DOHH2 (cell line): ENCODE data around the gene PTGDR2.

Experiments
- H3F3A ChIP-seq: fragments of 200-600 bp; sonication (generic), shearing (Covaris generic); 2 replicates; pipeline ENCODE4 v1.6.0; 2016; ENCODE audit warnings: antibody characterized with exemption, mild to moderate bottlenecking; ENCODE audit not compliant: control insufficient read depth, insufficient read depth
- H3K27ac ChIP-seq: fragments of 200-600 bp; sonication (generic); 2 replicates; pipeline ENCODE4 v1.5.1; 2014; ENCODE audit warnings: low read depth, mild to moderate bottlenecking, low read length, moderate library complexity
- H3K27me3 ChIP-seq: fragments of 200-600 bp; sonication (generic); 2 replicates; pipeline ENCODE4 v1.6.1; 2014; ENCODE audit warnings: mild to moderate bottlenecking, low read length, mixed read lengths; ENCODE audit not compliant: control insufficient read depth
- H3K36me3 ChIP-seq: fragments of 200-600 bp; sonication (generic); 2 replicates; pipeline ENCODE4 v1.6.1; 2014; ENCODE audit warnings: mild to moderate bottlenecking, low read length, moderate library complexity, mixed read lengths; ENCODE audit not compliant: control insufficient read depth
- H3K4me1 ChIP-seq: fragments of 200-600 bp; sonication (generic); 2 replicates; pipeline ENCODE4 v1.6.1; 2014; ENCODE audit warnings: mild to moderate bottlenecking, low read length, mixed read lengths; ENCODE audit not compliant: control insufficient read depth
- H3K4me2 ChIP-seq: fragments of 200-600 bp; sonication (generic); 2 replicates; pipeline ENCODE4 v1.6.0; 2014; ENCODE audit warnings: mild to moderate bottlenecking, low read length, moderate library complexity
- H3K4me3 ChIP-seq: fragments of 200-600 bp; sonication (generic); 2 replicates; pipeline ENCODE4 v1.5.1; 2014; ENCODE audit warnings: mild to moderate bottlenecking, low read length, mixed read lengths
- H3K79me2 ChIP-seq: fragments of 200-600 bp; sonication (generic); 2 replicates; pipeline ENCODE4 v1.6.1; 2014; ENCODE audit warnings: mild to moderate bottlenecking, low read length, mixed read lengths; ENCODE audit not compliant: control insufficient read depth
- H3K9me2 ChIP-seq: fragments of 200-600 bp; sonication (generic); replicated peaks from 2 replicates; pipeline ENCODE4 v1.6.1; 2014; ENCODE audit warnings: mild to moderate bottlenecking, low read length, mixed read lengths; ENCODE audit not compliant: control insufficient read depth
- H3K9me3 ChIP-seq: fragments of 200-600 bp; sonication (generic); 2 replicates; pipeline ENCODE4 v1.6.1; 2014; ENCODE audit warnings: antibody characterized with exemption, low read length, mixed read lengths; ENCODE audit not compliant: control insufficient read depth, insufficient read depth
- H4K20me1 ChIP-seq: fragments of 200-600 bp; sonication (generic); 2 replicates; pipeline ENCODE4 v1.6.0; 2014; ENCODE audit warnings: low read depth, mild to moderate bottlenecking, antibody characterized with exemption, low read length, moderate library complexity; ENCODE audit not compliant: control insufficient read depth, insufficient read depth
- CTCF ChIP-seq: fragments of 200-600 bp; sonication (generic); IDR thresholded peaks from one replicate; pipeline ENCODE4 v1.5.1; 2014; ENCODE audit warnings: antibody characterized with exemption, mild to moderate bottlenecking, low read depth, low read length; ENCODE audit not compliant: poor library complexity, severe bottlenecking
- EZH2phosphoT487 ChIP-seq: fragments of 200-600 bp; sonication (generic); IDR thresholded peaks from 2 replicates; pipeline ENCODE4 v1.6.1; 2017; ENCODE audit warnings: borderline replicate concordance, mild to moderate bottlenecking, antibody characterized with exemption, low read length, moderate library complexity, mixed read lengths

PTGDR2 gene

GRCh38 chr11:60900673-60901404 lies 45.1 kb upstream of the PTGDR2 start:
- Histone ChIP-seq H3K27me3 (no peaks in the 10 kb centered on the region), H3K4me1 (peaks cover 17% of the 10 kb centered on the region), H3K9me2 (no peaks in the 10 kb centered on the region), H3K4me3 (no peak overlapping the region), H3K4me2 (no peak overlapping the region), H3F3A (peaks cover 18% of the 10 kb centered on the region), H3K27ac (no peak overlapping the region), H3K36me3 (peaks cover 100% of the 10 kb centered on the region), H4K20me1 (peaks cover 11% of the 10 kb centered on the region), H3K79me2 (peaks cover 46% of the 10 kb centered on the region), H3K9me3 (no peaks in the 10 kb centered on the region)
- TF ChIP-seq EZH2phosphoT487 = no peak
- TF ChIP-seq CTCF = no peak

- Histone ChIP-seq H3K4me3 (no peak overlapping the region), H3K4me1 (peaks cover 13% of the 10 kb centered on the region), H3K9me3 (no peaks in the 10 kb centered on the region), H3K9me2 (no peaks in the 10 kb centered on the region), H3K27ac (no peak overlapping the region), H3F3A (peaks cover 18% of the 10 kb centered on the region), H3K79me2 (peaks cover 41% of the 10 kb centered on the region), H4K20me1 (peaks cover 7% of the 10 kb centered on the region), H3K4me2 (no peak overlapping the region), H3K27me3 (no peaks in the 10 kb centered on the region), H3K36me3 (peaks cover 100% of the 10 kb centered on the region)
- no peak for TF ChIP-seq CTCF
- no peak for TF ChIP-seq EZH2phosphoT487
Observed at GRCh38 chr11:60899977-60900376, 44.2 kb upstream of the PTGDR2 start.

GRCh38 chr11:60899046-60899936 lies 43.5 kb upstream of the PTGDR2 start:
- peaks cover 18% of the 10 kb centered on the region for H3F3A ChIP-seq
- no peak overlapping the region for H3K27ac ChIP-seq
- peaks cover 100% of the 10 kb centered on the region for H3K36me3 ChIP-seq
- H3K9me3 ChIP-seq = no peaks in the 10 kb centered on the region
- no peaks in the 10 kb centered on the region for H3K9me2 ChIP-seq
- H3K4me3 ChIP-seq = no peak overlapping the region
- no peak for TF ChIP-seq EZH2phosphoT487
- TF ChIP-seq CTCF = peak; percentile 98
- H3K4me2 ChIP-seq = no peak overlapping the region
- peaks cover 1% of the 10 kb centered on the region; the same call in 1 of the 2 replicates for H4K20me1 ChIP-seq
- peaks cover 35% of the 10 kb centered on the region for H3K79me2 ChIP-seq
- no peaks in the 10 kb centered on the region for H3K27me3 ChIP-seq
- H3K4me1 ChIP-seq = peaks cover 6% of the 10 kb centered on the region
